OCI-LY7 (cell line): Measurements from ENCODE around the gene GLO1. TPM values are rescaled to one million over a fixed set of nuclear protein-coding genes. Genes with fewer than 3 reads are reported as not detected.

Experiments
- BruUV-seq: library from RNA; stranded (reverse); fragments of 400-500 nt; replicated peaks from 2 replicates; lab custom pipeline; 2021; lab: Mats Ljungman, UMichigan
- CTCF ChIA-PET: fragments of 300-600 bp; sonication (Branson Sonifier 250); formaldehyde crosslinking; loops from one replicate; lab custom pipeline; 2022; ENCODE audit warnings: antibody characterized with exemption; ENCODE audit not compliant: unreplicated experiment; lab: Charles Lee
- POLR2A ChIA-PET: fragments of 300-600 bp; sonication (Branson Sonifier 250); formaldehyde crosslinking; loops from one replicate; lab custom pipeline; 2022; ENCODE audit warnings: antibody characterized with exemption; lab: Charles Lee
- DNase-seq: peaks from one replicate; pipeline ENCODE4 v3.0.0-alpha.2; 2015; ENCODE audit warnings: low spot score
- H2AFZ ChIP-seq: fragments of 200-600 bp; sonication (generic), shearing (Covaris generic); 2 replicates; pipeline ENCODE4 v1.6.1; 2014; ENCODE audit warnings: mild to moderate bottlenecking, antibody characterized with exemption, low read length, moderate library complexity
- H3K27ac ChIP-seq: fragments of 200-600 bp; sonication (generic); 2 replicates; pipeline ENCODE4 v1.5.1; 2014; ENCODE audit warnings: mixed run types, low read depth, mild to moderate bottlenecking, moderate library complexity, low read length, inconsistent platforms; ENCODE audit not compliant: poor library complexity, severe bottlenecking
- H3K36me3 ChIP-seq: fragments of 200-600 bp; sonication (generic); 2 replicates; pipeline ENCODE4 v1.6.1; 2014; ENCODE audit warnings: mild to moderate bottlenecking, antibody characterized with exemption, low read length, moderate library complexity, mixed read lengths; ENCODE audit not compliant: insufficient read depth
- H3K4me1 ChIP-seq: fragments of 200-600 bp; sonication (generic); 2 replicates; pipeline ENCODE4 v1.5.1; 2014; ENCODE audit warnings: mild to moderate bottlenecking, low read length; ENCODE audit not compliant: insufficient read depth, poor library complexity, severe bottlenecking
- H3K4me2 ChIP-seq: fragments of 200-600 bp; sonication (generic); 2 replicates; pipeline ENCODE4 v1.6.1; 2014; ENCODE audit warnings: mild to moderate bottlenecking, low read length
- H3K4me3 ChIP-seq: fragments of 200-600 bp; sonication (generic); 2 replicates; pipeline ENCODE4 v1.5.1; 2014; ENCODE audit warnings: mild to moderate bottlenecking, low read depth, low read length; ENCODE audit not compliant: poor library complexity, severe bottlenecking
- H3K79me2 ChIP-seq: fragments of 200-600 bp; sonication (generic); 2 replicates; pipeline ENCODE4 v1.6.1; 2016; ENCODE audit warnings: low read depth, mild to moderate bottlenecking, low read length, moderate library complexity, mixed read lengths; ENCODE audit not compliant: insufficient read depth
- H3K9me2 ChIP-seq: fragments of 200-600 bp; sonication (generic); 2 replicates; pipeline ENCODE4 v1.6.1; 2016; ENCODE audit warnings: mild to moderate bottlenecking, low read length, mixed read lengths; ENCODE audit not compliant: insufficient read depth
- H3K9me3 ChIP-seq: fragments of 200-600 bp; sonication (generic); 2 replicates; pipeline ENCODE4 v1.6.1; 2014; ENCODE audit warnings: mild to moderate bottlenecking, mixed run types, low read length, mixed read lengths
- H4K20me1 ChIP-seq: fragments of 200-600 bp; sonication (generic); 2 replicates; pipeline ENCODE4 v1.6.1; 2014; ENCODE audit warnings: mild to moderate bottlenecking, antibody characterized with exemption, low read length, moderate library complexity, mixed read lengths; ENCODE audit not compliant: insufficient read depth
- CTCF ChIP-seq: fragments of 200-600 bp; sonication (generic); conservative IDR thresholded peaks from 2 replicates; pipeline ENCODE4 v1.5.1; 2014; ENCODE audit warnings: mild to moderate bottlenecking, antibody characterized with exemption, low read length, moderate library complexity, mixed read lengths
- EZH2phosphoT487 ChIP-seq: fragments of 200-600 bp; sonication (generic); IDR thresholded peaks from 2 replicates; pipeline ENCODE4 v1.6.1; 2018; ENCODE audit warnings: low read depth, borderline replicate concordance, mild to moderate bottlenecking, mixed run types, antibody characterized with exemption, low read length, moderate library complexity, mixed read lengths
- intact Hi-C: fragments of 100-400 bp; cut with micrococcal nuclease; formaldehyde crosslinking; loops from one replicate; pipeline ENCODE4 v1.10.0; 2022; ENCODE audit not compliant: unreplicated experiment
- total RNA-seq, 2 experiments: library from RNA; depleted of rRNA in 1 of 2; stranded (reverse); fragments of >200 nt in 1 of 2; shearing (Covaris generic) in 1 of 2; gene quantifications; 2 replicates each; pipeline ENCODE4 v1.2.3, GENCODE V29; 2014 to 2022

Gene GLO1
- total RNA-seq, 2 experiments from 2014 or later: 92.2 to 93.2 TPM

- no peak overlapping the region for H3K4me2 ChIP-seq
- CTCF ChIA-PET: no interaction called here
- H4K20me1 ChIP-seq: peaks cover 19% of the 10 kb centered on the region
- no peaks in the 10 kb centered on the region for H3K9me3 ChIP-seq
- intact Hi-C loops: no loop called here
- H3K36me3 ChIP-seq: peaks cover 77% of the 10 kb centered on the region
- peaks cover 25% of the 10 kb centered on the region; the same call in 1 of the 2 replicates for H3K79me2 ChIP-seq
- no TSS peak for BruUV-seq
- no peak overlapping the region for H3K27ac ChIP-seq
- TF ChIP-seq CTCF (no peak), EZH2phosphoT487 (no peak)
- peaks cover 9% of the 10 kb centered on the region for H3K4me1 ChIP-seq
- H3K9me2 ChIP-seq: no peaks in the 10 kb centered on the region
- H2AFZ ChIP-seq: no peak overlapping the region
- POLR2A ChIA-PET: interaction anchor here (1.1 kb wide), 1 partner anchor 19 kb away, joined by 5 read pairs; no protein-coding TSS in a partner anchor
- no peak overlapping the region for H3K4me3 ChIP-seq
- no peak for DNase-seq
These were observed 18.7 kb downstream of the GLO1 start for GRCh38 chr6:38684237-38684636.

DNA sequence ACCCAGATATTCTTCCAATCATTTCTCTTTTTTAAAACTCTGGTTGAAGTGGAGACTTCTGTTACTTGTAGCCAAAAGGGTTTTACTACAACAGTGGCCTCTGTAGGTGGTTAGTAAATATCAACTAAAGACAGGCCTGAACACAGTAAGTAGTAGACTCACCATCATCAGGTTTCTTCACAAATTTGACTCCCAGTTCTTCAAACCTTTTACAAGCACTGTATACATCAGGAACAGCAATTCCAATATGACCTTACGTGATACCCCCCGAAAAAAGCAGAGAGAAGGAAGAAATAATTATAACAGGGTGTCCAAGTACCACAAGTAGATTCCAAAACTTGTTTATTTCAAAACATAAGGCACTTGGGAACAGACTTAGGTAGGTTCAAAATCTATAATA, 21.1 kb downstream of the GLO1 start:
- intact Hi-C loops: no loop called here
- peaks cover 6% of the 10 kb centered on the region; the same call in 1 of the 2 replicates for H3K79me2 ChIP-seq
- no peaks in the 10 kb centered on the region for H3K9me2 ChIP-seq
- DNase-seq: no peak
- H3K27ac ChIP-seq: no peak overlapping the region
- H3K36me3 ChIP-seq: peaks cover 87% of the 10 kb centered on the region
- H4K20me1 ChIP-seq: peaks cover 5% of the 10 kb centered on the region
- TF ChIP-seq CTCF (no peak), EZH2phosphoT487 (no peak)
- ChIA-PET CTCF (no interaction called here), POLR2A (no interaction called here)
- no TSS peak for BruUV-seq
- H2AFZ ChIP-seq: no peak overlapping the region
- H3K4me1 ChIP-seq: peaks cover 6% of the 10 kb centered on the region
- H3K9me3 ChIP-seq: no peaks in the 10 kb centered on the region
- H3K4me3 ChIP-seq: no peak overlapping the region
- H3K4me2 ChIP-seq: no peak overlapping the region

GRCh38 chr6:38679668-38680067, 23.3 kb downstream of the GLO1 start:
- Histone ChIP-seq H3K36me3 (peaks cover 90% of the 10 kb centered on the region), H3K79me2 (no peaks in the 10 kb centered on the region), H3K9me3 (no peaks in the 10 kb centered on the region), H3K9me2 (no peaks in the 10 kb centered on the region), H2AFZ (no peak overlapping the region), H3K4me3 (no peak overlapping the region), H3K4me2 (no peak overlapping the region), H3K4me1 (peaks cover 6% of the 10 kb centered on the region), H4K20me1 (no peaks in the 10 kb centered on the region), H3K27ac (no peak overlapping the region)
- POLR2A ChIA-PET: interaction anchor here (0.7 to 0.9 kb wide), 2 partner anchors 26 to 594 kb away, joined by 3 to 5 read pairs; no protein-coding TSS in a partner anchor
- TF ChIP-seq EZH2phosphoT487 (no peak), CTCF (no peak)
- intact Hi-C loops: no loop called here
- CTCF ChIA-PET: no interaction called here
- DNase-seq: no peak
- no TSS peak for BruUV-seq
